GM18907 (cell line): Measurements from ENCODE around the gene REEP6.
A peak's percentile ranks its signal among the peaks of the same experiment; 100 is the strongest.
"Not testable (repeated sequence)": the region's sequence is repeated elsewhere in the genome, so short reads cannot be mapped to it uniquely, and the experiment has no call there.

Experiments used
- ATAC-seq: cut with Tn5 transposase; IDR thresholded peaks from one replicate; pipeline ENCODE4 v1.9.1; 2021; ENCODE audit warnings: mild to moderate bottlenecking, moderate library complexity; ENCODE audit not compliant: unreplicated experiment

REEP6 gene

DNA sequence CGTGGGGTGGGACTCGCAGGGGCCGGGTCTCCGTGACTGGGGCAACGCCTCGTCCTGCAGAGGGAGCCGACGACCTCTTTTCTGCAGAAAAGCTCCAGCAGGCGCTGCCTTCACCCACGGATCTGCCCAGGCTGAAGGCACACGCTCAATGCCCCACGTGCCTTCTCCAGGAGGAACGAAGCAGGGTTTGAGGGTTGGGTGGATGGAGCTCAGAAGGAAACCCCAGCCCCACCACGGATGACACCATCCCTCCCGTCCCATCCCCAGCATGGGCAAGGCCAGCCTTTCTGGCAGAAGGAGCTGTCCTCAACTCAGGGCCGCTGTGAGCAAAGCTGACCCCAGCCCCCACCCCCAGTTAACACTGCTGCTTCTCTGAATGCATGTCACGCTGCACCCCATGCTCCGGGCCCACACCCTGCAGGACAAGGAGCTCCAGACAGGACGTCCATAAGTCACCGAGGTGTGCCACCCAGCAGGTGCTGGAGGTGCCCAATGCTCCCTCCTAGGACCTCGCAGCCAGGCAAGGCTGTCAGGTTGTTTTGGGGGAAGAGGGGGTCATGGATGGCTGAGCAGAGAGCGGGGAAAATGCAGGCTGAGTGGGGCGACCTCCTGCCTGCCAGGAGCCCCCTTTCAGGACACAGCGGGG, 19.3 kb upstream of the REEP6 start:
- no peak for ATAC-seq

- no peak for ATAC-seq
These were observed 18.5 kb upstream of the REEP6 start for GRCh38 chr19:1472231-1473084.

DNA sequence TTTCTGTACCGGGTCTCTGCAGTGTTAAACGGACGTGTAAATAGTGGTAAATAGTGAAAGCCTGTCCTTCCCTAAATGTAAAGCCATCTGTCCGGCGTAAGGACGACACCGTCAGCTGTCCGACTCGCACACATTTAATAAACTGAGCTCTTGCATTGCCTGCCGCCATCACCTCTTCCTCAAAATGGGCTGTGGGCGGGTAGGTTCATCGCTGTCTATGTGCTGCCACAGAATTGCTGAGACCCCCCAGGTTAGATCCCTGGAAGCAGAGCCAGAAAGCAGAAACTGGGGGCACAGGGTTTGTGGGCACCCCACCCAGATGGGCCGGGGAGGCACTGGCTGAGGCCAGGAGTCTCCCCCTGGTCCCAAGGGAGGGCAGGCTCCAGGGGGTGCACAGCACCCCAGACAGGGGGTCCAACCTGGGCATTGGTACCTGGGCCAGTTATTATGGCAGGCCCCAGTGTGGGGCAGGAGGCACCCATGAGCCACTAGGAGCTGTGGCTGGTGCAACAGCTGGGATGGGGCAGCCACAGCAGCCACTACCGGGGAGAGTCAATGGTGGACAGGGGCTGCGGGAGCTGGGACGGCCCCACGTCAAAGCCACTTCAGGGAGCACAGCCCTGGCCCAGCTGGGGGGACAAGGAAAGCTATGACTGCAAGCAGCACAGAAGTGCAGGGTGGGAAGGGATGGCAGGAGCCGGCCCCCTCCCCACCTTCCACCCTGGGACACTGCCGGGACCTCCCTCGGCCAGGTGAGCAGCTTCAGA, 17.7 kb upstream of the REEP6 start:
- no peak for ATAC-seq

GRCh38 chr19:1474011-1474764, 16.8 kb upstream of the REEP6 start:
- ATAC-seq, result no peak

DNA sequence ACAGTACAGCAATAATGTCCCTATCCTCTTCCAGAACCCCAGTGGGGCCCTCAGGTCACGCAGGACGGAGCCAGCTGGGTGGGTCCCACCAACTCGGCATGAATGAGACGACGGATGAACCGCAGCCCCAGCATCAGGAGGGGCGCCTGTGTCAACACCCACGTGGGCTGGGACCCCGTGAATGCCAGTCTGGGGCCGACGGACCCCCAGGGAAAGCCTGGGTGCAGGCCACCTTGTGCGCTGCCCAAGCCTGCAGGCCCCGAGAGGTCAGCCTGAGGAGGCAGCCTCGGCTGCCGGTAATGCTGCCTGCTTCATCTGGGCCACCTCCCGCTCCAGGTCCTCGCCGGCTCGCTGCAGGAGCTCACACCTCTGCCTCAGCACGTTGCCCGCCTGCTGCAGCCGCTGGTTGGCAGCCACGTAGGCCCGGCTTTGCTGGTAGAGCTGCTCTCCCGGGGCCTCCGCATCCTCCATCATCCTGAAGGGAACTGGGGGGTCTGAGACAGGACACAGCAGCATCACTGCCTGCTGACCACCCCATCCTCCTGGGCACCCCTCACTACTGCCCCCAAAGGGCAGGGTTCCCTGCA, 16.1 kb upstream of the REEP6 start:
- no peak for ATAC-seq

DNA sequence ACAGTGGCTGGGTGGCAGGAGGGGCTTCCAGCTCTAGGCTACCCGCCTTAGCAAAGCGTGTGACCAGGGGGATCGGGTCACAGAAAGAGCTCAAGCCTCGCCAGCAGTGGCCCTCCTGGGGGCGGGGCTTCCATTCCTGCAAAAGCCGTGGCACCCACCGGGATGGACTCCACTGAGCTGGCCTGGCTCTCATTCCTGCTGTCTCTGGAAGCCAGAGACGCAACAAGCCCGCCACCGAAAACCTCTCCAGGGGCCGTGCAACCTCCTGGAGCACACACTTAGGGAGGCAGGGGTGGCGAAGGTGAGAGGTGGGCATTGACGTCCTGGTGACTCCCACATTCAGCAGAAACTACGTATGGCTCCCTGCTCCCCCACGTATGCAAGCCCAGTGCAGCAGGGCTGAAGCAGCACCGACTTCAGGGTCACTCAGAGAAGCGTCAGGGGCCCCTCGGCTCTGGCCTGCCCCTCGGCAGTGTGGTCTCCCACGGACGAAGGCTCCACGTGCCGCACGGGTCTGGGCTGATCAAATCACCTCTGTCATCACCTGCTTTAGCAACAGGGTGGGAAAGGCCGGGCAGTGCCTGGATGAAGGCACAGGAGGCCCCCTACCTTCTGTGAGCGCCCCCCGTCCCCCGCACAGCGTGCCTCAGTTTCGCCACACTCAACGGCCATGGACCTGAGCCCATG, 15.1 kb upstream of the REEP6 start:
- ATAC-seq, result no peak

GRCh38 chr19:1477056-1477455, 13.9 kb upstream of the REEP6 start:
- not testable (repeated sequence) for ATAC-seq

- ATAC-seq, result peak; percentile 81
These were observed 11.9 kb upstream of the REEP6 start, which contains the start of gene C19orf25 for GRCh38 chr19:1478934-1479707. Gene C19orf25 (minus strand): TSS chr19:1479215. CDS start chr19:1478903, 312 bp downstream.

DNA sequence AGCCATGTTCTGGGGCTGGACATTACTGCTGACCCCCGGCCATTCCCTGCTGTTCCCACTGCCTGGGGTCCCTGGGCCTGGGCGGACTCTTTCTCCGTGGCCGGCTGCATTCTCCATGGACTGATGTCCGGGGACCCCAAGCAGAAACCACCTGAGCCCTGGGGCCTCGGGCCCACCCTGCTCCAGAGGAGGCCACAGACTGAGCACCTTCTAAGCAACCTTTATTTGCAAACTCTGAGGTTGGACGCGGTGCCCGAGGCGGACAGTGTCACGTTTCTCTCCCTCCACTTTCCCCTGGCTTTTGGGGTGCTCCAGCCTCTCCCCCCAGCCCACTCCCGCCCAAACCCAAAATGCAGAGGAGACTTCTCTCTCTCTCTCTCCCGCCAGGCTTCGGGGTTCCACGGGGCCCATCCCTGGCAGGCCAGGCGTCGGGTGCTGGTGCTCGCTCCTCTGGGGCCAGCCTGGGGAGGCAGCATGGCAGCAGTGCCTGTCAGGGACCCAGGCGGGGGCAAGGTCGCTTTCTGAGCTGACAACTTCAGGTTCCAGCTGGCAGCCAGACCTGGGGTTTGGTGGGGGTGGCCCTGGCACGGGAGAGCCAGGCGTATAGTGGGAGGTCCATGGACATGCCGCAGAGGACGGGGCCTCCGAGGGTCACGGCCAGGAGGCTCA, 9.6 kb upstream of the REEP6 start:
- no peak for ATAC-seq

DNA sequence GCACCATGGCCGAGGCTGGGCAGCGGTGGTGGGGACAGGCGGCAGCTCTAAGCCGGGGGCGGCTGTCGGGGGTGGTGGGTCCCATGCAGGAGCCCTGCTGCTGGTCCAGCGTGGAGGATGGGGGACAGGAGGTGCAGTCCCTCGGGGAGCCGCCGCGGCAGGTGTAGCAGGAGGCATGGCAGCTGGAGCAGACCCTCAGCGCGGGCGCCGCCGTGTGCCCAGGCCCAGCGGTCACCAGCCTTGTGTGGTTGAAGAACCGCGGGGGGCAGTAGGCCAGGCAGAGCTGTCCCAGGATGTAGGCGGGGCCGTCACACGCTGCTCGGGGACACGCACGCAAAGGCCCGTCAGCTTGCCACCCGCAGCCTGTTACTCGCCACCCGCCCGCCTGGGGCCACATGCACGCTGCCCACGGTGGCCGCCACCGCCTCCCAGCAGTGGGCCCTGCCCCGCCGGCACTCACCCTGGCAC, 9.1 kb upstream of the REEP6 start:
- no peak for ATAC-seq

DNA sequence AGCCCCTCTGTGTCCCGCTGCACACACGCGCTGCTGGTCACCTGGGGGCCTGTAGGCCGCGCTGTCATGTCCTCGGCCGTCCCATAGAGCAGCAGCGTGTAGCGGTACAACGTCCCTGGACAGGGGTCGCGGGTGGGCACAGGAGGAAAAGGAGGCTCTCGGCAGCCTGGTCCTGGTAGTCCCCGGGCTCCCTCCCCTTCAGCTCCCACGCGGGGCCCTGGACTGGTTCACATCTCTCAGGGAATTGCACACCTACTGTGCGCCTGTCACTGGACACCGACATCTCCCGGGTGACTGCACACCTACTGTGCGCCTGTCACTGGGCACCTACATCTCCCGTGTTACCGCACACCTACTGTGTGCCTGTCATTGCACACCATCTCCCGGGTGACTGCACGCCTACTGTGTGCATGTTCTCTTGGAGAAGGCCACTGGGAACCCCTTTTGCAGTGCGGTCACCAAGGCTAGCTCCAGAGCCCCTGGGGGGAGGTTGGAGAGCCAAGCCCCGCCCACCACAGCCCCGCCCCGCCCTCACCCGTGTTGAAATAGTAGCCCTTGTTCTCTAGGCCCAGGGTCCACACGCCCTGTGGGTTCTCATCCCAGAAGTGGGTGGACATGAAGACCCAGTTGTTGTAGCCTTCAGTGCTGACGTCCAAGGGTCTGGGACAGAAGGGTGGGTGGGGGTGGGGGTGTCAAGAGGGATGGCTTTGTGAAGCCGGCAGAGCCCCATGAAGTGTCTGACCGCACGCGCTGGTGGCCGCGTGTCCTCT, 8.4 kb upstream of the REEP6 start:
- no peak for ATAC-seq

DNA sequence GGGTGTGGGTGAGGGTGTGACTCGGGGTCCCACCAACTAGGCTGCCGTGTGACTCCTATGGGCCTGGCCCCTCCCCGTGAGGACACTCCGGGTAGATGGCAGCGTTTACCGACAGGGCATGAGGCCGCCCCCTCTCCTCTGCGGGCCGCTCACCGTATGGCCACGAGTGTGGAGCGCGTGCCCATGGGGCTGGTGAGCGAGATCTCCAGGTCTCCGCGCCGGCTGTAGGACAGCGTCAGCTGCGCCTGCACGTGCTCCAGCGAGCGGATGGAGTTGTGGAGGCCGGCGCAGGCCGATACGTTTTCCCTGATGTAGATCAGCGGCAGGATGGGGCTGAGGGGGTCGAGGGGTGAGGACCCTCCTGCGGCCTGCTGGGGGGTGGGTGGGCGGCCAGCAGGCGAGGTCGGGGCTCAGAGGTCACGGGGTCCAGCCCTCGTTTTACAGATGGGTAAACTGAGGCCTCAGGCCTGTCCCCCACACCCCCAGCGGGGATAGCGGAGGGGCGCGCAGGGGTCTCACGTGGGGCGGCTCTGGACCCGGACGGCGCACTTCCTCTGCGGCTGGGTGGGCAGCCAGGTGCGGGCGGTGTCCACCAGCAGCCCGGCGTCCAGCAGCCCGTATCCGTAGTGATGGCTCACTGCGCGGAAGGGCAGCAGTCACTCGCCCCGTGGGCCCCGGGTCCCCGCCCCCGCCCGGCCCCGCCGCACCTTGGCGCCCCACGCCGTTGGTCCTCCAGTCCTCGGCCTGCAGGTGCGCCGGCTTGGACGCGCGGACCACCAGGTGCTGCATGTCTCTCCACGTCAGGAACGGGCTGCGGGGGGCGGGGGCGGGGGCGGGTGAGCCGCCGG, 7.6 kb upstream of the REEP6 start:
- no peak for ATAC-seq

- ATAC-seq, result no peak
These were observed 7.0 kb upstream of the REEP6 start for GRCh38 chr19:1483979-1484428.

DNA sequence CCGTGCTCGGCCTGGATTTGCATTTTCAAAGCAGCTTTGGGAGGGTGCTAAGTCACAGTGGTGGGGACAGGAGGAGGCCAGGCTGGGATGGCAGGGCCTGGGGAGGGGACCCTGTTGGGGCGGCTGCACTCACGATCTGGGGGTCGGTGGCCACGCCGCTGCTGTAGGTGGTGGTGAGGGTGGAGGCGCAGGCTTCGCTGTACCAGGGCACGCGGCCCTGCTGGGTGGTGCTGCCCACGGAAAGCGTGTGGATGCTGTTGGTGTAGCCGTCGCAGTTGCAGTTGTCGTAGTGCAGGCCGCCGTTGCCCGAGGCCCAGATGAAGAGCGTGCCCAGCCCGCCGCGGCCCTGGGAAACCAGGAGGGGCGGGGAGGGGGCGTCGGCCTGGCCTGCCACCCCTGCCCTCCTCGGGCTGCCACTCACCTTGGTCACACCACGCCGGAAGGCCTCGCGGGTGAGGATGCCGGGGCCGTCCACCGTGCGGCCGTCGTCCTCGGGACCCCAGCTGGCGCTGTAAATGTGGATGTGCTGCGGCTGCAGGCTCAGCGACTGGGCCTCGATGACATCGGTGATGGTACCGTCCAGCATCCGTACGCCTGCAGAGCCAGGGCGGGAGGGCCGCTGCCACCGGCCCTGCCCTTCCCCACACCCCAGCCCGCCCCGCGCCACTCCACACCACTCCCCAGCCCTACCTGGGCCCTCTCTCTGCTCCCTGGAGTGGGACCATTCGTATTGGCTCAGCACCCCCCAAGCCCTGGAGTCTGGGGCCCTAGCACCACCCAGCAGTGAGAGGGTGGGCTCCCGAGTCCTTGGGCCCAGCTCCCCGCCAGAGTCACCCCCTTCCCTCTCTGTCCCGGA, 4.0 kb upstream of the REEP6 start:
- ATAC-seq, result no peak

- no peak for ATAC-seq
These were observed 3.3 kb upstream of the REEP6 start for GRCh38 chr19:1487576-1488281.
